GM12875 (cell line): ENCODE measurements around the gene SAP25.

ENCODE experiments used
- H3K4me3 ChIP-seq: one replicate; pipeline ENCODE4 v1.5.1; 2011; ENCODE audit warnings: low read depth, low read length, control low read depth
- CTCF ChIP-seq: IDR thresholded peaks from 2 replicates; pipeline ENCODE4 v1.5.1; 2011; ENCODE audit warnings: low read depth, mild to moderate bottlenecking, control low read depth, inconsistent platforms, low read length, moderate library complexity, borderline replicate concordance; ENCODE audit not compliant: insufficient read depth

SAP25 gene

GRCh38 chr7:100585511-100586265 lies 12.0 kb upstream of the SAP25 start, which contains the start of gene LRCH4:
Gene LRCH4 (minus strand): TSS chr7:100586129. CDS start chr7:100586100, 29 bp downstream.
- TF ChIP-seq CTCF: no peak
- peak within 1 kb of the TSS; percentile 94 for H3K4me3 ChIP-seq

GRCh38 chr7:100584683-100585510 lies 11.2 kb upstream of the SAP25 start:
- TF ChIP-seq CTCF: no peak
- H3K4me3 ChIP-seq: peak overlapping the region; percentile 94

- H3K4me3 ChIP-seq: peak overlapping the region; percentile 94
- no peak for TF ChIP-seq CTCF
These were observed 10.5 kb upstream of the SAP25 start for GRCh38 chr7:100584054-100584682.

GRCh38 chr7:100583132-100584053 lies 9.7 kb upstream of the SAP25 start:
- no peak for TF ChIP-seq CTCF
- peak overlapping the region; percentile 94 for H3K4me3 ChIP-seq

GRCh38 chr7:100582650-100583049 lies 8.9 kb upstream of the SAP25 start:
- no peak for TF ChIP-seq CTCF
- H3K4me3 ChIP-seq: no peak overlapping the region

- H3K4me3 ChIP-seq: no peak overlapping the region
These were observed 8.4 kb upstream of the SAP25 start for GRCh38 chr7:100582041-100582579.

More at GRCh38 chr7:100582041-100582579, 8.4 kb upstream of the SAP25 start:
- TF ChIP-seq CTCF: no peak
